Vagina (tissue), 2 donors: ENCODE data around the gene GRHPR. TPM values are rescaled to one million over a fixed set of nuclear protein-coding genes. Genes with fewer than 3 reads are reported as not detected.

Experiments
- DNase-seq, 2 donors: peaks; one replicate each; pipeline ENCODE4 v3.0.0-alpha.2; 2017; ENCODE audit errors: extremely low spot score in 2 of 2
- H3K27ac ChIP-seq: fragments of 200-600 bp; sonication (generic); one replicate; pipeline ENCODE4 v1.5.1; 2019
- H3K27me3 ChIP-seq: fragments of 200-600 bp; sonication (generic); one replicate; pipeline ENCODE4 v1.5.1; 2019
- H3K36me3 ChIP-seq, 2 donors: fragments of 200-600 bp; sonication (generic); one replicate each; pipeline ENCODE4 v1.5.1; 2017 to 2019
- H3K4me1 ChIP-seq: fragments of 200-600 bp; sonication (generic); one replicate; pipeline ENCODE4 v1.5.1; 2019
- H3K4me3 ChIP-seq, 2 donors: fragments of 200-600 bp; sonication (generic); 1 replicate in 1 of 2; 2 replicates in 1 of 2; pipeline ENCODE4 v1.5.1; 2016 to 2019
- H3K9me3 ChIP-seq: fragments of 200-600 bp; sonication (generic); one replicate; pipeline ENCODE4 v1.5.1; 2019
- POLR2A ChIP-seq, 2 donors: fragments of 450-650 bp; IDR thresholded peaks; one replicate each; pipeline ENCODE4 v1.6.1; 2017; ENCODE audit warnings: antibody characterized with exemption in 2 of 2, mild to moderate bottlenecking in 2 of 2, moderate library complexity in 2 of 2
- POLR2AphosphoS5 ChIP-seq, 2 donors: sonication (generic); formaldehyde crosslinking; IDR thresholded peaks; one replicate each; pipeline ENCODE4 v1.9.0; 2017; ENCODE audit warnings: antibody characterized with exemption in 2 of 2, mild to moderate bottlenecking in 2 of 2, low read depth in 1 of 2; ENCODE audit not compliant: insufficient read depth in 1 of 2
- intact Hi-C: fragments of 100-400 bp; cut with DNase I; formaldehyde crosslinking; loops from one replicate; pipeline ENCODE4 v1.15.1; 2023
- total RNA-seq: library from RNA; depleted of rRNA; stranded (reverse); fragments of >200 nt; gene quantifications from one replicate; pipeline ENCODE4 v1.2.3, GENCODE V29; 2016
- TF ChIP-seq, protein P1 (sequence below), 3 experiments: fragments of 450-650 bp in 2 of 3; fragments of 200-600 bp in 1 of 3; sonication (generic) in 1 of 3; IDR thresholded peaks; one replicate each; pipeline ENCODE4 v1.5.1; 2017 to 2019; ENCODE audit warnings: antibody characterized with exemption in 3 of 3, mild to moderate bottlenecking in 2 of 3, moderate library complexity in 2 of 3

Gene GRHPR
- total RNA-seq, 1 donor from 2014 or later = 134 TPM

DNA sequence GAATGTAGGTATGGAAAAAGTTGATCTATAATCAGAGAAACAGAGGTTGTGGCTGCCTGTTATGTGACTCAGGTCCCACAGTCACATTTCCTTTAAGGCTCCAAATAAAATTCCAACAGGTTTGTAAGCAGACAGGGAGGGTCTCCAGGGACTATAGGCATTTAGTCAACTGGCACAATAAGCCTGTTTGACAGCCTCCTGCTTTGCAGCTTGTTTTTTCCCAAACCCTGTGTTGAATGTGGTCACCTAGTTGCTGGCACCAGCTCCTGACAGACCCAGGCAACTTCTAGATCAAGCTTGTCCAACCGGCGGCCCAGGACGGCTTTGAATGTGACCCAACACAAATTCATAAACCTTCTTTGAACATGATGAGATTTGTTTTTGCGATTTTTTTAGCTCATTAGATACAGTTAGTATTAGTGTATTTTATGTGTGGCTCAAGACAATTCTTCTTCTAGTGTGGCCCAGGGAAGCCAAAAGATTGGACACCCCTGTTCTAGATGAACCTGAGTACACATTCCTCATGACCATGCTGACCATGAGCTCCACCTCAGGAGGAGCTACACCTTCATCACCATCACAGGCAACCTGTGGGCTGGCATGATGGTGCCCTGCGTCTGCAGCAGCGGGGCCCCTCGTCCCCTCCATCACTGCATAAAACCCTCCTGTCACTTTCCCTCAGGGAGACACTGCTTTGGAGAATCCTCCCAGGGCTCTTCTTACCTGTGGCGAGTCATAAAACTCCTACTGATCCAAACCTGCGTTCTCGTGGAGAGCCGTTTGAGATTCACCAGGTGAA is 15.7 kb upstream of the GRHPR start:
- Histone ChIP-seq H3K9me3 (no peaks in the 10 kb centered on the region), H3K27me3 (no peaks in the 10 kb centered on the region), H3K4me1 (no peaks in the 10 kb centered on the region), H3K27ac (no peak overlapping the region), H3K36me3 (no peaks in the 10 kb centered on the region), H3K4me3 (no peak overlapping the region)
- intact Hi-C loops = no loop called here
- no peak for DNase-seq
- TF ChIP-seq, protein P1, sequence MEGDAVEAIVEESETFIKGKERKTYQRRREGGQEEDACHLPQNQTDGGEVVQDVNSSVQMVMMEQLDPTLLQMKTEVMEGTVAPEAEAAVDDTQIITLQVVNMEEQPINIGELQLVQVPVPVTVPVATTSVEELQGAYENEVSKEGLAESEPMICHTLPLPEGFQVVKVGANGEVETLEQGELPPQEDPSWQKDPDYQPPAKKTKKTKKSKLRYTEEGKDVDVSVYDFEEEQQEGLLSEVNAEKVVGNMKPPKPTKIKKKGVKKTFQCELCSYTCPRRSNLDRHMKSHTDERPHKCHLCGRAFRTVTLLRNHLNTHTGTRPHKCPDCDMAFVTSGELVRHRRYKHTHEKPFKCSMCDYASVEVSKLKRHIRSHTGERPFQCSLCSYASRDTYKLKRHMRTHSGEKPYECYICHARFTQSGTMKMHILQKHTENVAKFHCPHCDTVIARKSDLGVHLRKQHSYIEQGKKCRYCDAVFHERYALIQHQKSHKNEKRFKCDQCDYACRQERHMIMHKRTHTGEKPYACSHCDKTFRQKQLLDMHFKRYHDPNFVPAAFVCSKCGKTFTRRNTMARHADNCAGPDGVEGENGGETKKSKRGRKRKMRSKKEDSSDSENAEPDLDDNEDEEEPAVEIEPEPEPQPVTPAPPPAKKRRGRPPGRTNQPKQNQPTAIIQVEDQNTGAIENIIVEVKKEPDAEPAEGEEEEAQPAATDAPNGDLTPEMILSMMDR (IDR thresholded peaks at IDR 0.05) = no peak
- TF ChIP-seq POLR2AphosphoS5 (IDR thresholded peaks at IDR 0.05; ENCODE audit: insufficient read depth in 1 of 2, low read depth in 1 of 2) (no peak), POLR2A (IDR thresholded peaks at IDR 0.05) (no peak)

DNA sequence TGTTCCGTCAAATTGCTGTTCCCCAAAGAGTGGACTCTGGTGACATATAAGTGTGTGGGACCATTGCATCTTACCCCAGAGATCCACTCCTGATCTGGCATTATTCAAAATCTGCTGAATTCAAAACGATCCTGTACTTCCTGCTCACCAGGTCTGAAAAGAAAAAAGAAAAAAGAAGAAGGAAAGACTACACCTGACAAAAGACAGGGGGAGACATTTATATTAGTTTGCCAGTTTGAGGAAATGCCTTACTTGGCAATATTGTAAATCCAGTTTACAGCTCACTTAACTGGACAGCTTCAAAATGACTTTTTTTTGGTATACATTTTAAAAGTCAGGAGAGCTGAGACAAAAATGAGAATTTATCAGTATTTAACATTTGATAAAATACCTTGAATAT is 15.0 kb upstream of the GRHPR start:
- TF ChIP-seq POLR2A (IDR thresholded peaks at IDR 0.05) = no peak
- no peak for TF ChIP-seq POLR2AphosphoS5 (IDR thresholded peaks at IDR 0.05; ENCODE audit: insufficient read depth in 1 of 2, low read depth in 1 of 2)
- TF ChIP-seq, protein P1 (IDR thresholded peaks at IDR 0.05) = no peak
- Histone ChIP-seq H3K4me3 (no peak overlapping the region), H3K27me3 (no peaks in the 10 kb centered on the region), H3K4me1 (no peaks in the 10 kb centered on the region), H3K27ac (no peak overlapping the region), H3K9me3 (no peaks in the 10 kb centered on the region), H3K36me3 (no peaks in the 10 kb centered on the region)
- no peak for DNase-seq
- intact Hi-C loops = no loop called here

DNA sequence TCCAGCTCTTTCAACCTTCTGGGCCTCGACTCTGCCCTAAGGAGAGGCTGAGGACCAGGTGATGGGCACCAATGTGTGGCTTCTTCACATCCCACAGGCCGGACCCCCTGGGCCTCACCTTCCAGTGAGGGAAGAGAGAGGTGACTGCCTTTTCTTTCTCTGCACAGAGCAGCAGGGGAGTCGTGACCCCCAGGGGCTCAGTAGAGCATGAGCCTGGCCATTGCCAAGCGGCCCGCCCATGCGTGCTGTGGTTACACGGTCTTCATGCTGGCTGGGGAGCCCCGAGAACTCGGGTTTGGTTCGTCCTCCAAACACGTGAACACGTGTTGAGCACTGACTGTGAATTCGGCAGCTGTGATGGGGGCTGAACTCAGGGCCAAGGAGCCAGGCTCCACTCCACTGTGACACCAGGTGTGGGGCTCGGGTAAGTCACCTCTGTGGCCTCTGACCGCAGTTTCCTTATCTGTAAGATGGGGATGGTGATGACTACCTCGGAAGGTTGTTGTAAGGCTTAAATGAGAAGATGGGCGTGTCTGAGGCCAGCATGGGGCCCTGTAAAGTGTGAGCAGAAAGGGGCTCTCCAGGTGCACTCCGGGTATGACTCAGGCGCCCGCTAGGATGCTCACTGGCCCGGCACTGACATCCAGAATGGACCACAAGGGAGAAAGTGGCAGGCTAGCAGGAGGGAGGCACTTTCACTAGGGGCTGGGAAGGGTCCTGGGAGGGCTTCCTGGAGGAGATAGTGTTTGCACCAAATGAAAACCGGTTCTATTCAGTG is 13.4 kb upstream of the GRHPR start:
- Histone ChIP-seq H3K27ac (no peak overlapping the region), H3K27me3 (no peaks in the 10 kb centered on the region), H3K36me3 (no peaks in the 10 kb centered on the region), H3K9me3 (no peaks in the 10 kb centered on the region), H3K4me1 (no peaks in the 10 kb centered on the region), H3K4me3 (no peak overlapping the region)
- TF ChIP-seq, protein P1 (IDR thresholded peaks at IDR 0.05) = no peak
- TF ChIP-seq POLR2A (IDR thresholded peaks at IDR 0.05) (no peak), POLR2AphosphoS5 (IDR thresholded peaks at IDR 0.05; ENCODE audit: insufficient read depth in 1 of 2, low read depth in 1 of 2) (no peak)
- no peak for DNase-seq
- intact Hi-C loops = no loop called here

DNA sequence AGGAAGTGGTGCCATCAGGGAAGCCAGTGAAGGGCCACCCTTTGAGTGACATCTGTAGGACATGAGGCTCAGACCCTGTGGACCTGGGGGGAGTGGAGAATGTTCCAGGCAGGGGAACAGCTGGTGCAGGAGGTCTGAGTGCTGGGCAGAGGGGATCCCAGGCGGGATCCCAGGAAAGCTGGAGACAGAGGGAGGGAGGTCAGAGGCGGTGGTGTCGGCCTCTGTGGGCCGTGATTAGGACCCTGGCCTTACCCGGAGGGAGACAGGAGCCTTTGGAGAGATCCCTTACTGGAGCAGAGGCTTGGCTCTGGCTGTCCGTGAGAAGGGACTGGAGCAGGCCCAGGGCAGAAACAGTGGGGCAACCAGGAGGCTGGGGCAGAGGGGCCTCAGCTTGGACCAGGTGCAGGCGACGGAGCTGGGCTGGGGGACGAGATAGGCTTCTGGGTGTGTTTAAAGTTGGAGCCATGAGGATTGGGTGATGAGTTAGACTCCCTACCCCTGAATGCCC is 12.1 kb upstream of the GRHPR start:
- TF ChIP-seq POLR2AphosphoS5 (IDR thresholded peaks at IDR 0.05; ENCODE audit: insufficient read depth in 1 of 2, low read depth in 1 of 2) = no peak
- no peak for TF ChIP-seq POLR2A (IDR thresholded peaks at IDR 0.05)
- TF ChIP-seq, protein P1 (IDR thresholded peaks at IDR 0.05) = no peak
- Histone ChIP-seq H3K4me1 (peaks cover 7% of the 10 kb centered on the region), H3K27me3 (no peaks in the 10 kb centered on the region), H3K4me3 (no peak overlapping the region), H3K9me3 (no peaks in the 10 kb centered on the region), H3K27ac (no peak overlapping the region), H3K36me3 (no peaks in the 10 kb centered on the region)
- intact Hi-C loops = no loop called here
- DNase-seq = no peak
